Muscle of arm (tissue), 12 donors: ENCODE data around the gene SLF2. TPM values are rescaled to one million over a fixed set of nuclear protein-coding genes. Genes with fewer than 3 reads are reported as not detected.

Source experiments
- DNase-seq: peaks from one replicate; pipeline ENCODE4 v3.0.0-alpha.2; 2013
- polyA plus RNA-seq, 12 donors: library from polyadenylated mRNA; unstranded; fragments of 120-200 nt; gene quantifications; one replicate each; pipeline ENCODE4 v1.2.1, GENCODE V29; 2013; ENCODE audit not compliant: insufficient read length in 12 of 12

Gene SLF2
- polyA plus RNA-seq, 12 donors, result 58.1 to 130 (median 89.5) TPM; not detected in 1

- no peak for DNase-seq
Measured at GRCh38 chr10:101011517-101012423, 99.0 kb downstream of the SLF2 start.

- DNase-seq, result peak; percentile 78
Measured at GRCh38 chr10:101012525-101013364, 100.0 kb downstream of the SLF2 start.

GRCh38 chr10:101013365-101013825 is 100.6 kb downstream of the SLF2 start:
- DNase-seq, result no peak

GRCh38 chr10:101014230-101014884 is 101.6 kb downstream of the SLF2 start:
- DNase-seq, result peak; percentile 80

Other genes starting within 250 kb of the SLF2 start
- 1 to 10 TPM in 1 of 12 donors, under 1 TPM in 4, not detected in 7; 0.03 to 1.5 (median 0.22) TPM for gene PAX2, start 167.4 kb upstream of the SLF2 start, polyA plus RNA-seq
- gene SEMA4G, start 56.5 kb downstream of the SLF2 start, polyA plus RNA-seq, result 10 to 100 TPM in 2 of 12 donors, 1 to 10 TPM in 9, not detected in 1; 5.1 to 64.2 (median 6.4) TPM
- 10 to 100 TPM in 11 of 12 donors, not detected in 1; 51.2 to 82.6 (median 60.8) TPM for gene MRPL43, start 74.5 kb downstream of the SLF2 start, polyA plus RNA-seq
- gene TWNK, start 74.6 kb downstream of the SLF2 start, polyA plus RNA-seq, result 10 to 100 TPM in 5 of 12 donors, 1 to 10 TPM in 6, not detected in 1; 5.7 to 11.2 (median 9.7) TPM
- gene LZTS2, start 86.8 kb downstream of the SLF2 start, polyA plus RNA-seq, result 10 to 100 TPM in 11 of 12 donors, not detected in 1; 39.6 to 66.4 (median 47.8) TPM
- gene PDZD7, start 118.2 kb downstream of the SLF2 start, polyA plus RNA-seq, result 1 to 10 TPM in 6 of 12 donors, under 1 TPM in 4, not detected in 2; 0.34 to 2.5 (median 1.5) TPM
- 10 to 100 TPM in 11 of 12 donors, not detected in 1; 17.8 to 63.0 (median 21.3) TPM for gene SFXN3, start 118.3 kb downstream of the SLF2 start, polyA plus RNA-seq
- gene KAZALD1, start 149.0 kb downstream of the SLF2 start, polyA plus RNA-seq, result 10 to 100 TPM in 11 of 12 donors, not detected in 1; 22.4 to 44.3 (median 30.7) TPM
- not detected for gene TLX1, start 218.3 kb downstream of the SLF2 start, polyA plus RNA-seq